Urothelium cell line (cell line): ENCODE results near the gene SLC16A6.
"Not testable (repeated sequence)": the region's sequence is repeated elsewhere in the genome, so short reads cannot be mapped to it uniquely, and the experiment has no call there.

ENCODE experiments used
- DNase-seq: peaks from one replicate; pipeline ENCODE4 v3.0.0; 2011; ENCODE audit warnings: low spot score, mixed read lengths
- FAIRE-seq: peaks from 2 replicates; lab custom pipeline; 2011; peaks lifted over from hg19 to GRCh38; lab: Jason Lieb, UNC

The SLC16A6 gene

DNA sequence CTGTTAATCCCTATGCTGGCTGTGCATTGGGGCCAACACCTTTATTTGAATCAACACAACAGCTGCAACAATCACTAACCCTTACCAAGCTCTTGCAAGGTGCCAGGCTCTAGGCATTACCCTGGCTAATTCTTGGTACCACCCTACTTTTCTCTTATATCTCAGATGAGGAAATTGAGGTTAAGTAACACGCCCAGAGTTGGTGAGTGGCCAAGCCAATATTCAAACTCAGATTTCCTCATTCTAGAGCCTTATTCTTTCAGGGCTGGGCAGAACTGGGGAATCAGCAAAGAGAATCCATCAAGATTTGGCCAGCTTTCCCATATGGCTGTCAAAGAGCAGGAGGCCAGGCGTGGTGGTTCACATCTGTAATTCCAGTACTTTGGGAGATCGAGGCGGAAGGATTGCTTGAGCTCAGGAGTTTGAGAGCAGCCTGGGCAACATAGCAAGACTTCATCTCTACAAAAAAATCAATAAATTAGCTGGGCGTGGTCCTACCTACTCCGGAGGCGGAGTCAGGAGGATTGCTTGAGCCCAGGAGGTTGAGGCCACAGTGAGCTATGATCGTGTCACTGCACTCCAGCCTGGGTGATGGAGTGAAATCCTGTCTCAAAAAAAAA is 24.1 kb upstream of the SLC16A6 start:
- no peak for FAIRE-seq
- no peak for DNase-seq

DNA sequence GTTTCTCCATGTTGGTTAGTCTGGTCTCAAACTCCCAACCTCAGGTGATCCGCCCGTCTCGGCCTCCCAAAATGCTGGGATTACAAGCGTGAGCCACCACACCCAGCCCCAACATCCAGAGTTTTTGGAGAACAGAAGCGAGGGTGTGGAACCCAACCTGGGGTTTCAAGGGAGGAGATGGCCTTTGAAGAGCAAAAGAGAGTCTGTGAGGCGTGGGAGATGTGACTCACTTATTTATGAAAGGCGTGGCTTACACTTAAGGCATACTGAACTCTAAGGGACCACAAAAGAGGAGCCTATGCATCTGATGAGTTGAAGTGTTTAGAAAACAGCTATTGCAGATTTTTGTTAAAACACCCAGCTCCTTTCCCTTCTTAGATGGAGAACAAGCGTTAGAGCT is 19.2 kb upstream of the SLC16A6 start:
- DNase-seq: no peak
- FAIRE-seq: no peak

GRCh38 chr17:68309066-68309670 is 18.2 kb upstream of the SLC16A6 start:
- DNase-seq, FAIRE-seq: not testable (repeated sequence)

DNA sequence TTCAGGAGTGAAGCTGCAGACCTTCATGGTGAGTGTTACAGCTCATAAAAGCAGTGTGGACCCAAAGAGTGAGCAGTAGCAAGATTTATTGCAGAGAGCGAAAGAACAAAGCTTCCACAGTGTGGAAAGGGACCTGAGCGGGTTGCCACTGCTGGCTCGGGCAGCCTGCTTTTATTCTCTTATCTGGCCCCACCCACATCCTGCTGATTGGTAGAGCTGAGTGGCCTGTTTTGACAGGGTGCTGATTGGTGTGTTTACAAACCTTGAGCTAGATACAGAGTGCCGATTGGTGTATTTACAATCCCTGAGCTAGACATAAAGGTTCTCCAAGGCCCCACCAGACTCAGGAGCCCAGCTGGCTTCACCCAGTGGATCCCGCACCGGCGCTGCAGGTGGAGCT is 17.6 kb upstream of the SLC16A6 start:
- not testable (repeated sequence) for DNase-seq, FAIRE-seq

GRCh38 chr17:68307443-68307842 is 16.5 kb upstream of the SLC16A6 start:
- FAIRE-seq (no peak), DNase-seq (no peak)

GRCh38 chr17:68306819-68307218 is 15.9 kb upstream of the SLC16A6 start:
- no peak for DNase-seq

GRCh38 chr17:68305142-68305541 is 14.2 kb upstream of the SLC16A6 start:
- DNase-seq (no peak), FAIRE-seq (no peak)

More at GRCh38 chr17:68306819-68307218, 15.9 kb upstream of the SLC16A6 start:
- no peak for FAIRE-seq

DNA sequence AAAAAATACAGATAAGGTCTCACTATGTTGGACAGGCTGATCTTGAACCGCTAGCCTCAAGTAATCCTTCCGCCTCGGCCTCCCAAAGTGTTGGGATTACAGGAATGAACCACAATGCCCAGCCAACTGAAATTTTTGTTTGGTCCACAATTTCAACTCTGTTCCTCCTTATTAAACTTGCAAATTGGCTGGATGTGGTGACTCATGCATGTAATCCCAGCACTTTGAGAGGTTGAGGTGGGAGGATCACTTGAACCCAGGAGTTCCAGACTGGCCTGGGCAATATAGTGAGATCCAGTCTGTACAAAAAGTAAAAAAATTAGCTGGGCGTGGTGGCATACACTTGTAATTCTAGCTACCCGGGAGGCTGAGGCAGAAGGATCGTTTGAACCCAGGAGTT is 13.8 kb upstream of the SLC16A6 start:
- FAIRE-seq (no peak), DNase-seq (no peak)

GRCh38 chr17:68302666-68303065 is 11.7 kb upstream of the SLC16A6 start:
- FAIRE-seq: no peak

GRCh38 chr17:68302066-68302564 is 11.2 kb upstream of the SLC16A6 start:
- no peak for FAIRE-seq

More at GRCh38 chr17:68302666-68303065, 11.7 kb upstream of the SLC16A6 start:
- no peak for DNase-seq

DNA sequence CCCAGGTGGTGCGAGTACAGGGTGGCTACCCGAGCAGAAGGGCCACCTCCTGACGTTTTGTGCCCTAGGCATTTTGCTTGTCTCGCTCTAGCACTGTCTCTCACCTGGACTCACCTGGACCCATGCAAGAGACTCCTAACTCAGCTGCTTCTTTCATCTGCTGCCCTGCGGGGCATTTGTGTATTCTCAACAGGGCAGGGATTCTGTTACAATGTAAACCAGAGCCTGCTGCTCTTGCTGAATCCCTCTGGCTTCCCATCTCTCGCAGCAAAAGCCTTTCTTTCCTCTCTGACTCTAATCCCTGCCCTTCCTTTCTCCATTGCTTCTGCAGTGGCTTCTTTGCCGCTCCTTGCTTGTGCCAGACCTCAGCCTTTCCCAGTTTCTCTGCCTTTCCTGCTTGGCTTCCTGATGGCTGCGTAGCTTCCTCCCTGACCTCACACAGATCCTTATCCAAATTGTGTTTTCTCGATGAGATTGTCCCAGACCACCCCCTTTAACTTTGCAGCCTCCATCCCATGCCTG is 10.6 kb upstream of the SLC16A6 start:
- FAIRE-seq (no peak), DNase-seq (no peak)

More at GRCh38 chr17:68302066-68302564, 11.2 kb upstream of the SLC16A6 start:
- no peak for DNase-seq

- FAIRE-seq (no peak), DNase-seq (no peak)
Measured at GRCh38 chr17:68299817-68300216, 8.9 kb upstream of the SLC16A6 start.

GRCh38 chr17:68298601-68299000 is 7.7 kb upstream of the SLC16A6 start:
- no peak for FAIRE-seq
- no peak for DNase-seq

- DNase-seq (no peak), FAIRE-seq (no peak)
Measured at GRCh38 chr17:68297195-68297594, 6.3 kb upstream of the SLC16A6 start.

- no peak for DNase-seq
- peak; percentile 37 for FAIRE-seq
Measured at GRCh38 chr17:68296217-68297191, 5.6 kb upstream of the SLC16A6 start.

GRCh38 chr17:68295086-68295485 is 4.2 kb upstream of the SLC16A6 start:
- FAIRE-seq: no peak

GRCh38 chr17:68294617-68295016 is 3.7 kb upstream of the SLC16A6 start:
- no peak for DNase-seq
- no peak for FAIRE-seq

More at GRCh38 chr17:68295086-68295485, 4.2 kb upstream of the SLC16A6 start:
- DNase-seq: no peak

DNA sequence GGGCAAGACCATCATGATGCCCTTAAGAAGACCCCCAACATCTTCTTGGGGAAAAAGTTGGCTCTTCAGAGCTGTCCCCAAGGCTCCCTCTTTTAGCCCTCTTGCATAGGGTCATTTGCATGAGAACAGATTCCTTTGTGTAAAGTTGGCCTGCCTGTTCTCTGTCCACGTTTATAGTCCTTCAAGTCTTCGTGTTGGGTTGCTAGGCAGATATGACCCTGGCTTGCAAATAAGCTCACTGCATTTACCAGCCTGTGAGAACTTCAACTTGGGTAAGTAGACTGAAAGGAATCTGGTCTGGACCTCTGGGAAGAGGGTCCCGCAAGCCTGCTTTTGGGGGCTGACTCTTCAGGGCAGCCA is 3.2 kb upstream of the SLC16A6 start:
- DNase-seq: no peak
- FAIRE-seq: no peak

- FAIRE-seq: no peak
Measured at GRCh38 chr17:68293490-68294195, 2.7 kb upstream of the SLC16A6 start.

GRCh38 chr17:68292689-68293040 is 1.7 kb upstream of the SLC16A6 start:
- no peak for DNase-seq
- no peak for FAIRE-seq

More at GRCh38 chr17:68293490-68294195, 2.7 kb upstream of the SLC16A6 start:
- no peak for DNase-seq
